VCaP (cell line): ENCODE data around the gene CWC25.

Source experiments
- H3K27ac ChIP-seq: fragments of 450-650 bp; 2 replicates; pipeline ENCODE4 v1.5.1; 2017
- CTCF ChIP-seq: fragments of 450-650 bp; conservative IDR thresholded peaks from 2 replicates; pipeline ENCODE4 v1.5.1; 2017; ENCODE audit warnings: mild to moderate bottlenecking, moderate library complexity

The CWC25 gene

GRCh38 chr17:38766341-38766740 lies 58.8 kb downstream of the CWC25 start:
- no peak overlapping the region for H3K27ac ChIP-seq
- TF ChIP-seq CTCF, result no peak

GRCh38 chr17:38762231-38762630 lies 62.9 kb downstream of the CWC25 start:
- TF ChIP-seq CTCF, result no peak
- H3K27ac ChIP-seq, result no peak overlapping the region

GRCh38 chr17:38761612-38762011 lies 63.5 kb downstream of the CWC25 start:
- TF ChIP-seq CTCF, result peak; percentile 42
- no peak overlapping the region for H3K27ac ChIP-seq

GRCh38 chr17:38753071-38753506 lies 72.0 kb downstream of the CWC25 start:
- TF ChIP-seq CTCF, result no peak
- H3K27ac ChIP-seq, result peak overlapping the region; percentile 92

GRCh38 chr17:38752308-38753070 lies 72.6 kb downstream of the CWC25 start, which contains the start of gene PSMB3:
Gene PSMB3, plus strand, starts transcription at chr17:38752741. Its CDS starts 86 bp downstream, at chr17:38752827.
- no peak for TF ChIP-seq CTCF

GRCh38 chr17:38751808-38752307 lies 73.3 kb downstream of the CWC25 start:
- no peak for TF ChIP-seq CTCF
- peak overlapping the region; percentile 92 for H3K27ac ChIP-seq

More at GRCh38 chr17:38752308-38753070, 72.6 kb downstream of the CWC25 start, which contains the start of gene PSMB3:
- peak within 1 kb of the TSS; percentile 92 for H3K27ac ChIP-seq

GRCh38 chr17:38751144-38751807 lies 73.8 kb downstream of the CWC25 start:
- no peak for TF ChIP-seq CTCF
- H3K27ac ChIP-seq, result peak overlapping the region; percentile 92
